Heart left ventricle (tissue), 13 donors: ENCODE data around the gene PARVA.

Source experiments
- POLR2A ChIP-seq, 2 donors: fragments of 450-650 bp; IDR thresholded peaks; one replicate each; pipeline ENCODE4 v1.6.1; 2017; ENCODE audit warnings: antibody characterized with exemption in 2 of 2, mild to moderate bottlenecking in 2 of 2, moderate library complexity in 2 of 2
- TF ChIP-seq, protein P1 (sequence below), 12 donors: fragments of 200-600 bp; sonication (generic) in 4 of 12; IDR thresholded peaks; one replicate each; pipeline versions ENCODE4 v1.5.0 to v1.8.0; 2018 to 2022; ENCODE audit warnings: antibody characterized with exemption in 12 of 12, mild to moderate bottlenecking in 5 of 12
- donor health status: ischemic (EF 13 %, LVEDD 7.1; RV severe dilation, severe dysfunction).
- donor health status: DM: no; HTN: yes; CAD: no.
- donor health status: DM: no; HTN: no; CAD: no.
- donor health status: ischemic (EF 25% LVEDD 6.9; RV normal size, moderate dysfunction).
- donor health status: ischemic (EF 25% LVEDD 5.7; RV mildly dilated, moderate dysfunction).
- donor health status: ischemic (EF 35%, LVEDD 5.7; RV mildly dilated, moderate dysfunction).
- donor health status: nonischemic (EF 11% LVEDD 7.7; RV severe dilation, severe dysfunction).
- donor health status: DM: yes; HTN: yes; CAD: no.
- donor health status: PGD.
- donor health status: ischemic (EF 29% LVEDD 5.4; RV normal size, mild dysfunction).
- donor health status: nonischemic (EF 23%, LVEDD 6.1; RV moderate dilation, normal function).

DNA sequence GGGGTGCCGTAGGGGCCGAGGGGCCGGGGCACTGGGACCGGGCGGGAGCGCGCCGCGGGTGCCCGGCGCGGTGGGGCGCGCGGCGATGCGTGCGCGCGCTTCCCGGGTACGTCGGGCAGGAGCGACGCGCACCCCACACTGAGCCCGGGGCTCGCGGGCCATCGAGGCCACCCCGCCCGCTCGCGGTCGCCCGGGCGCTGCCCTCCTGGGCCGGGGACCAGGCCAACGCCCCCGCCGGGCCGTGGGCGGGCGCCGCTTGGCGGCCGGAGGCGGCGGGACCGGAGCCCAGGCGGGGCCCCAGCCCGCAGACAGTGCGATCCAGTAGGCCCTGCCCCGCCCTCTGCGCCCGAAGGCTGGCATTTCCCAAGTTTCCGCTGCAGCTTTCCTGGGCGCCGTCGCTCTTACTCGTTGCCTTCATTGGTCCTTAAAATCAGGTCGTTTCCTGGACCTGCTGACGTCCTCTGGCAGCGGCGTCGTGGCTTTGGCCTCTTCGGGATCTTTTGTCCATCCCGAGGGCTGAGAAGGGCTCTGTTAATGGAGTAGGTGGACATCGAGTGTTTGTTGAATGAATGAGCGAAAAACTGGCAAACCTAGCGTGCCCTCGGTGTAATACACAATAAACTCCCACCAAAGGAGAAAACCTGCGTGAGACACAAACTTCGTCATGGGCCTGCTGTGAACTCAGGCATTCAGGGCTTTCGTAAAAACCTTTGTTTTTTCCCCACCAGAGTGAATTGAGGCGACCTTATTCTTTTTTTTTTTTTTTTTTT, 638 bp downstream of the PARVA start:
- no peak for TF ChIP-seq POLR2A (IDR thresholded peaks at IDR 0.05)
- TF ChIP-seq, protein P1, sequence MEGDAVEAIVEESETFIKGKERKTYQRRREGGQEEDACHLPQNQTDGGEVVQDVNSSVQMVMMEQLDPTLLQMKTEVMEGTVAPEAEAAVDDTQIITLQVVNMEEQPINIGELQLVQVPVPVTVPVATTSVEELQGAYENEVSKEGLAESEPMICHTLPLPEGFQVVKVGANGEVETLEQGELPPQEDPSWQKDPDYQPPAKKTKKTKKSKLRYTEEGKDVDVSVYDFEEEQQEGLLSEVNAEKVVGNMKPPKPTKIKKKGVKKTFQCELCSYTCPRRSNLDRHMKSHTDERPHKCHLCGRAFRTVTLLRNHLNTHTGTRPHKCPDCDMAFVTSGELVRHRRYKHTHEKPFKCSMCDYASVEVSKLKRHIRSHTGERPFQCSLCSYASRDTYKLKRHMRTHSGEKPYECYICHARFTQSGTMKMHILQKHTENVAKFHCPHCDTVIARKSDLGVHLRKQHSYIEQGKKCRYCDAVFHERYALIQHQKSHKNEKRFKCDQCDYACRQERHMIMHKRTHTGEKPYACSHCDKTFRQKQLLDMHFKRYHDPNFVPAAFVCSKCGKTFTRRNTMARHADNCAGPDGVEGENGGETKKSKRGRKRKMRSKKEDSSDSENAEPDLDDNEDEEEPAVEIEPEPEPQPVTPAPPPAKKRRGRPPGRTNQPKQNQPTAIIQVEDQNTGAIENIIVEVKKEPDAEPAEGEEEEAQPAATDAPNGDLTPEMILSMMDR (IDR thresholded peaks at IDR 0.05): peak in 8 of 12 donors; percentile 14 to 51 (median 28)
